SK-N-SH (cell line): ENCODE results near the gene CLMP. TPM values are rescaled to one million over a fixed set of nuclear protein-coding genes. Genes with fewer than 3 reads are reported as not detected.

Source experiments
- CTCF ChIA-PET: fragments of 300-600, 350-600 bp; formaldehyde crosslinking; extraction: SDS; loops from one replicate; lab custom pipeline; 2021; lab: Yijun Ruan, JAX
- POLR2A ChIA-PET: fragments of 350-600 bp; sonication (Branson Sonifier 250); formaldehyde crosslinking; extraction: SDS; loops from one replicate; lab custom pipeline; 2020; ENCODE audit warnings: antibody characterized with exemption, inconsistent platforms; lab: Yijun Ruan, JAX
- DNase-seq: peaks from one replicate; pipeline ENCODE4 v3.0.0; 2012
- H2AFZ ChIP-seq: fragments of 200-600 bp; sonication (generic); 2 replicates; pipeline ENCODE4 v1.8.1; 2016; ENCODE audit warnings: antibody characterized with exemption, mild to moderate bottlenecking, low read depth
- H3F3A ChIP-seq: fragments of 200-600 bp; sonication (generic); replicated peaks from 2 replicates; pipeline ENCODE3; 2016; ENCODE audit warnings: antibody characterized with exemption, mild to moderate bottlenecking; ENCODE audit not compliant: insufficient read depth
- H3K27ac ChIP-seq, 2 experiments: fragments of 200-500 bp in 1 of 2; fragments of 200-600 bp in 1 of 2; sonication (Bioruptor generic) in 1 of 2; sonication (generic), shearing (Covaris generic) in 1 of 2; 2 replicates each; pipeline versions ENCODE4 v1.5.1 to v1.6.1; 2014 to 2016; ENCODE audit warnings: low read depth in 2 of 2, inconsistent platforms in 1 of 2, low read length in 1 of 2, mild to moderate bottlenecking in 1 of 2, mixed read lengths in 1 of 2
- H3K27me3 ChIP-seq: fragments of 200-600 bp; sonication (generic), shearing (Covaris generic); 2 replicates; pipeline ENCODE4 v1.6.1; 2016; ENCODE audit warnings: mixed run types; ENCODE audit not compliant: insufficient read depth
- H3K36me3 ChIP-seq, 2 experiments: fragments of 200-500 bp in 1 of 2; fragments of 200-600 bp in 1 of 2; sonication (Bioruptor generic) in 1 of 2; sonication (generic) in 1 of 2; replicated peaks in 1 of 2; 2 replicates each; pipeline versions ENCODE3 to v1.5.1; 2014 to 2016; ENCODE audit warnings: low read length in 1 of 2, mild to moderate bottlenecking in 1 of 2; ENCODE audit not compliant: insufficient read depth in 2 of 2, control insufficient read depth in 1 of 2
- H3K4me1 ChIP-seq, 2 experiments: fragments of 200-500 bp in 1 of 2; fragments of 200-600 bp in 1 of 2; sonication (Bioruptor generic) in 1 of 2; sonication (generic), shearing (Covaris generic) in 1 of 2; 2 replicates each; pipeline versions ENCODE4 v1.5.1 to v1.6.1; 2014 to 2016; ENCODE audit warnings: low read depth in 1 of 2, low read length in 1 of 2, mixed run types in 1 of 2; ENCODE audit not compliant: insufficient read depth in 2 of 2, control insufficient read depth in 1 of 2
- H3K4me2 ChIP-seq: fragments of 200-600 bp; sonication (generic), shearing (Covaris generic); 2 replicates; pipeline ENCODE4 v1.6.1; 2017; ENCODE audit warnings: mixed run types
- H3K4me3 ChIP-seq, 2 experiments: fragments of 200-500 bp in 1 of 2; fragments of 200-600 bp in 1 of 2; sonication (Bioruptor generic) in 1 of 2; sonication (generic), shearing (Covaris generic) in 1 of 2; 2 replicates each; pipeline versions ENCODE4 v1.5.1 to v1.8.1; 2014 to 2016; ENCODE audit warnings: low read depth in 2 of 2, inconsistent platforms in 1 of 2, low read length in 1 of 2, mild to moderate bottlenecking in 1 of 2, mixed read lengths in 1 of 2, moderate library complexity in 1 of 2
- H3K79me2 ChIP-seq: fragments of 200-600 bp; sonication (generic); 2 replicates; pipeline ENCODE4 v1.8.1; 2017; ENCODE audit warnings: mild to moderate bottlenecking; ENCODE audit not compliant: insufficient read depth
- H3K9ac ChIP-seq: fragments of 200-600 bp; sonication (generic); 2 replicates; pipeline ENCODE4 v1.6.1; 2017; ENCODE audit warnings: mixed run types
- H3K9me2 ChIP-seq: fragments of 200-600 bp; sonication (generic); 2 replicates; pipeline ENCODE4 v1.6.1; 2017; ENCODE audit warnings: mixed run types
- H3K9me3 ChIP-seq: fragments of 200-600 bp; sonication (generic); 2 replicates; pipeline ENCODE4 v1.6.1; 2017; ENCODE audit warnings: mixed run types, mild to moderate bottlenecking, moderate library complexity
- H4K20me1 ChIP-seq: fragments of 200-600 bp; sonication (generic); 2 replicates; pipeline ENCODE4 v1.6.1; 2017; ENCODE audit warnings: mild to moderate bottlenecking, mixed run types; ENCODE audit not compliant: insufficient read depth
- ELF1 ChIP-seq: IDR thresholded peaks from 2 replicates; pipeline ENCODE4 v1.4.0; 2012
- EP300 ChIP-seq, 2 experiments: IDR thresholded peaks; 2 replicates each; pipeline versions ENCODE4 v1.4.0 to v1.6.1; 2012; ENCODE audit warnings: borderline replicate concordance in 1 of 2, low read depth in 1 of 2, low read length in 1 of 2
- EZH2phosphoT487 ChIP-seq: fragments of 200-600 bp; sonication (generic); IDR thresholded peaks from 2 replicates; pipeline ENCODE4 v1.6.1; 2017; ENCODE audit warnings: low read depth, mixed run types, mild to moderate bottlenecking, antibody characterized with exemption, moderate library complexity, borderline replicate concordance
- FOSL2 ChIP-seq: IDR thresholded peaks from 2 replicates; pipeline ENCODE4 v1.4.0; 2012; ENCODE audit warnings: low read depth, mild to moderate bottlenecking, moderate library complexity, borderline replicate concordance
- FOXJ3 ChIP-seq: sonication (generic); formaldehyde crosslinking; IDR thresholded peaks from 2 replicates; pipeline ENCODE4 v1.5.1; 2020; ENCODE audit warnings: mild to moderate bottlenecking, missing genetic modification reagents
- GABPA ChIP-seq: IDR thresholded peaks from 2 replicates; pipeline ENCODE4 v1.4.0; 2012; ENCODE audit warnings: low read depth, mild to moderate bottlenecking
- JUND ChIP-seq: IDR thresholded peaks from 2 replicates; pipeline ENCODE4 v1.4.0; 2012
- MEF2A ChIP-seq: IDR thresholded peaks from 2 replicates; pipeline ENCODE4 v1.4.0; 2012; ENCODE audit warnings: low read depth, borderline replicate concordance
- MXI1 ChIP-seq: IDR thresholded peaks from 2 replicates; pipeline ENCODE4 v1.6.1; 2012; ENCODE audit warnings: mild to moderate bottlenecking, low read depth, low read length, improper control_type of control experiment
- RCOR1 ChIP-seq: fragments of 150-350 bp; IDR thresholded peaks from 2 replicates; pipeline ENCODE4 v1.6.1; 2017; ENCODE audit warnings: antibody characterized with exemption, low read length
- TCF12 ChIP-seq: IDR thresholded peaks from 2 replicates; pipeline ENCODE4 v1.4.0; 2012
- TEAD4 ChIP-seq: IDR thresholded peaks from 2 replicates; pipeline ENCODE4 v1.4.0; 2012; ENCODE audit warnings: mild to moderate bottlenecking, borderline replicate concordance; ENCODE audit not compliant: insufficient read depth
- YY1 ChIP-seq: IDR thresholded peaks from 2 replicates; pipeline ENCODE4 v1.4.0; 2012; ENCODE audit warnings: low read depth, mild to moderate bottlenecking
- WGBS: methylation state at CpG from one replicate; pipeline ENCODE4 v1.1.6; 2017; ENCODE audit warnings: low lambda C conversion rate; 5-methylcytosine and 5-hydroxymethylcytosine counted together
- polyA plus RNA-seq, 3 experiments: library from polyadenylated mRNA; depleted of rRNA; stranded (reverse); fragments of >200 nt; gene quantifications; 2 replicates each; pipeline ENCODE4 v1.2.3, GENCODE V29; 2012
- TF ChIP-seq, protein P1 (sequence below): fragments of 150-350 bp; IDR thresholded peaks from 2 replicates; pipeline ENCODE4 v1.6.1; 2017; ENCODE audit warnings: antibody characterized with exemption, low read length, low read depth, borderline replicate concordance
- TF ChIP-seq, protein P2 (sequence below): IDR thresholded peaks from 2 replicates; pipeline ENCODE4; 2012
- TF ChIP-seq, protein P3 (sequence below): IDR thresholded peaks from 2 replicates; pipeline ENCODE4 v1.6.1; 2012; ENCODE audit warnings: mild to moderate bottlenecking, low read depth, low read length, moderate library complexity
- TF ChIP-seq, protein P4 (sequence below): fragments of 150-350 bp; IDR thresholded peaks from 2 replicates; pipeline ENCODE4 v1.6.1; 2016; ENCODE audit warnings: mild to moderate bottlenecking, low read depth, low read length

Gene CLMP
- polyA plus RNA-seq, 1 of the 3 experiments (the other 2 are of a cell fraction): 61.9 TPM

DNA sequence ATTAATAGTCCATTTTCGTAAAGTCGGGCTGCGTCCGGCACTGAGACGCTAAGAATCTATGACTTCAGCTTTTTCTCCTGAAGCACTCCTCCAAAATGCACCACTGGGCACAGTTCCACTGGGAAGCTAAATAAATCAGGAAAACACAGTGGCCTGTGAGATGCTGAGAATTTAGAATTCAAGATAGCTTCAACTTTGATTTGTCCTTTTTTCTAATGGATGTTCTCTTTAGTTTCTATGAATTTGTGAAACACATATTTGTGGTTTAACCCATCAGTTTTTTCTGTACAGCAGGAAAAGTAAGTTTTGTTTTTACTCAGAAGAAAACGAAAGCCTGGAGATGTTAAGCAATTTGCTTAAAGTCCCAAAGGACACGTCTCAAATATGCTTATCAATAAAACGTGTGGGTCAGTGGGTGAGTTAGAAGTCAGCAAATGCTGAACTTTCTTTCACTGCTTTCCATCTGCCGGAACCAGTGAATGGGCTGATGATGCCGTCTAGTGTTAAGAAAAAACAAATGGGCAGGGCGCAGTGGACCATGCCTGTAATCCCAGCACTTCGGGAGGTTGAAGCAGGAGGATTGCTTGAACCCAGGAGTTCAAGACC is 40.7 kb upstream of the CLMP start:
- POLR2A ChIA-PET: interaction anchor here (1.2 to 1.3 kb wide), 2 partner anchors 41 to 98 kb away, joined by 3 read pairs; partner anchors contain the start of gene CLMP
- H2AFZ ChIP-seq: peak overlapping the region; percentile 61; the same call in 1 of the 2 replicates
- H3K9ac ChIP-seq: no peak overlapping the region; the same call in 1 of the 2 replicates
- TF ChIP-seq, protein P1, sequence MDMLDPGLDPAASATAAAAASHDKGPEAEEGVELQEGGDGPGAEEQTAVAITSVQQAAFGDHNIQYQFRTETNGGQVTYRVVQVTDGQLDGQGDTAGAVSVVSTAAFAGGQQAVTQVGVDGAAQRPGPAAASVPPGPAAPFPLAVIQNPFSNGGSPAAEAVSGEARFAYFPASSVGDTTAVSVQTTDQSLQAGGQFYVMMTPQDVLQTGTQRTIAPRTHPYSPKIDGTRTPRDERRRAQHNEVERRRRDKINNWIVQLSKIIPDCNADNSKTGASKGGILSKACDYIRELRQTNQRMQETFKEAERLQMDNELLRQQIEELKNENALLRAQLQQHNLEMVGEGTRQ: no peak
- TF ChIP-seq EP300 (IDR thresholded peaks at IDR 0.05; ENCODE audit: borderline replicate concordance in 1 of 2, low read depth in 1 of 2, low read length in 1 of 2): peak in 1 of 2 experiments; percentile 22; a peak in 1 of 4 replicates
- TF ChIP-seq, protein P2, sequence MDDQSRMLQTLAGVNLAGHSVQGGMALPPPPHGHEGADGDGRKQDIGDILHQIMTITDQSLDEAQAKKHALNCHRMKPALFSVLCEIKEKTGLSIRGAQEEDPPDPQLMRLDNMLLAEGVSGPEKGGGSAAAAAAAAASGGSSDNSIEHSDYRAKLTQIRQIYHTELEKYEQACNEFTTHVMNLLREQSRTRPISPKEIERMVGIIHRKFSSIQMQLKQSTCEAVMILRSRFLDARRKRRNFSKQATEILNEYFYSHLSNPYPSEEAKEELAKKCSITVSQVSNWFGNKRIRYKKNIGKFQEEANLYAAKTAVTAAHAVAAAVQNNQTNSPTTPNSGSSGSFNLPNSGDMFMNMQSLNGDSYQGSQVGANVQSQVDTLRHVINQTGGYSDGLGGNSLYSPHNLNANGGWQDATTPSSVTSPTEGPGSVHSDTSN: peak; percentile 63
- peak; percentile 6; the same call in 1 of the 2 replicates for TF ChIP-seq JUND
- TF ChIP-seq TEAD4: 0 out of 2 replicates have a peak, but pooled peaks have one; percentile 19
- TF ChIP-seq, all 33 proteins: peak for 4
- Histone ChIP-seq H4K20me1 (no peaks in the 10 kb centered on the region), H3K79me2 (no peaks in the 10 kb centered on the region), H3K4me3 (peak overlapping the region in 1 of 2 experiments; percentile 17; a peak in 1 of 4 replicates), H3K36me3 (no peaks in the 10 kb centered on the region), H3K9me3 (no peaks in the 10 kb centered on the region), H3K9me2 (no peaks in the 10 kb centered on the region), H3K27me3 (no peaks in the 10 kb centered on the region), H3K27ac (peak overlapping the region; percentile 54 to 74; a peak in 3 of 4 replicates), H3F3A (peaks cover 52% of the 10 kb centered on the region), H3K4me2 (peak overlapping the region; percentile 35), H3K4me1 (peaks cover 2 to 19% of the 10 kb centered on the region in 2 experiments; a peak in 2 of 4 replicates)
- WGBS: 53% methylated on average over 12 of the region's 12 CpGs
- CTCF ChIA-PET: interaction anchor here (0.9 to 19.9 kb wide), 11 partner anchors 9 to 127 kb away, joined by 3 to 437 read pairs (median 4); no protein-coding TSS in a partner anchor
- DNase-seq: no peak

DNA sequence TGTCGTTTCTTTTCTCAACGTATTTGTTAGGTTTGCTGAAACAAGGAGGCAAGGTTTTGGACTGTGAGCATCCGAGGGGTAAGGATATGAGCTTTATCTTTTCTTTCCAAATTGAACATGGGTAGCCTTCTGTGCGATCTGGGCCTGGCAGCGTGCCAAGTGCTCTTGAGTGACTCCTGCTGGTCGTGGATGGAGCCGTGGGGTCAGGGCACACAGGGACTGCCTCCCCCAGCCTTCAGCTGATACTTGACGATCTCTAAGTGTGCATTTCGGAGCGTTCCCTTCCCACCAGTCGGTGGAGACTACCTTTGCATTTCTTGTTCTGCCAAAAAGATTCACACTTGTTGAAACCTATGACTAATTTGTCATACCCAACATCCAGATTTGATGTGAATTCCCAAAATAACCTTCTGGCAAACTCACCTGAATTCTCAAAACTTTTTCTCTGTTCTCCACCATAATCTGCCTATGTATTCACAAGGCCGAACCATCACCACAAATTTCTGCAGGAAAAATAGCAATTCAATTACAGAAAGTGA is 40.1 kb upstream of the CLMP start:
- no peak overlapping the region; the same call in 1 of the 2 replicates for H3K9ac ChIP-seq
- DNase-seq: peak; percentile 68
- ChIA-PET CTCF (interaction anchor here (0.6 to 19.9 kb wide), 13 partner anchors 9 to 127 kb away, joined by 3 to 437 read pairs (median 4); no protein-coding TSS in a partner anchor), POLR2A (interaction anchor here (1.2 to 1.3 kb wide), 2 partner anchors 40 to 97 kb away, joined by 3 read pairs; partner anchors contain the start of gene CLMP)
- H3K9me2 ChIP-seq: no peaks in the 10 kb centered on the region
- H3K4me2 ChIP-seq: peak overlapping the region; percentile 35
- H2AFZ ChIP-seq: peak overlapping the region; percentile 61; the same call in 1 of the 2 replicates
- H3K27me3 ChIP-seq: no peaks in the 10 kb centered on the region
- H3K4me3 ChIP-seq: peak overlapping the region in 1 of 2 experiments; percentile 17; a peak in 1 of 4 replicates
- peak overlapping the region; percentile 54 to 74; a peak in 3 of 4 replicates for H3K27ac ChIP-seq
- peaks cover 56% of the 10 kb centered on the region for H3F3A ChIP-seq
- no peaks in the 10 kb centered on the region for H3K79me2 ChIP-seq
- peaks cover 2 to 20% of the 10 kb centered on the region in 2 experiments; a peak in 2 of 4 replicates for H3K4me1 ChIP-seq
- H3K36me3 ChIP-seq: no peaks in the 10 kb centered on the region
- no peaks in the 10 kb centered on the region for H3K9me3 ChIP-seq
- no peaks in the 10 kb centered on the region for H4K20me1 ChIP-seq
- 73% methylated on average over 10 of the region's 12 CpGs for WGBS
- no peak for TF ChIP-seq FOXJ3 (CRISPR knock-in tag)
- TF ChIP-seq, protein P2: no peak
- no peak for TF ChIP-seq EZH2phosphoT487
- TF ChIP-seq FOSL2: no peak; the same call in 1 of the 2 replicates
- TF ChIP-seq GABPA: no peak
- TF ChIP-seq MXI1: no peak
- no peak for TF ChIP-seq YY1
- TF ChIP-seq, protein P3, sequence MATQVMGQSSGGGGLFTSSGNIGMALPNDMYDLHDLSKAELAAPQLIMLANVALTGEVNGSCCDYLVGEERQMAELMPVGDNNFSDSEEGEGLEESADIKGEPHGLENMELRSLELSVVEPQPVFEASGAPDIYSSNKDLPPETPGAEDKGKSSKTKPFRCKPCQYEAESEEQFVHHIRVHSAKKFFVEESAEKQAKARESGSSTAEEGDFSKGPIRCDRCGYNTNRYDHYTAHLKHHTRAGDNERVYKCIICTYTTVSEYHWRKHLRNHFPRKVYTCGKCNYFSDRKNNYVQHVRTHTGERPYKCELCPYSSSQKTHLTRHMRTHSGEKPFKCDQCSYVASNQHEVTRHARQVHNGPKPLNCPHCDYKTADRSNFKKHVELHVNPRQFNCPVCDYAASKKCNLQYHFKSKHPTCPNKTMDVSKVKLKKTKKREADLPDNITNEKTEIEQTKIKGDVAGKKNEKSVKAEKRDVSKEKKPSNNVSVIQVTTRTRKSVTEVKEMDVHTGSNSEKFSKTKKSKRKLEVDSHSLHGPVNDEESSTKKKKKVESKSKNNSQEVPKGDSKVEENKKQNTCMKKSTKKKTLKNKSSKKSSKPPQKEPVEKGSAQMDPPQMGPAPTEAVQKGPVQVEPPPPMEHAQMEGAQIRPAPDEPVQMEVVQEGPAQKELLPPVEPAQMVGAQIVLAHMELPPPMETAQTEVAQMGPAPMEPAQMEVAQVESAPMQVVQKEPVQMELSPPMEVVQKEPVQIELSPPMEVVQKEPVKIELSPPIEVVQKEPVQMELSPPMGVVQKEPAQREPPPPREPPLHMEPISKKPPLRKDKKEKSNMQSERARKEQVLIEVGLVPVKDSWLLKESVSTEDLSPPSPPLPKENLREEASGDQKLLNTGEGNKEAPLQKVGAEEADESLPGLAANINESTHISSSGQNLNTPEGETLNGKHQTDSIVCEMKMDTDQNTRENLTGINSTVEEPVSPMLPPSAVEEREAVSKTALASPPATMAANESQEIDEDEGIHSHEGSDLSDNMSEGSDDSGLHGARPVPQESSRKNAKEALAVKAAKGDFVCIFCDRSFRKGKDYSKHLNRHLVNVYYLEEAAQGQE: no peak
- no peak for TF ChIP-seq MEF2A
- TF ChIP-seq ELF1: no peak
- no peak for TF ChIP-seq TCF12
- TF ChIP-seq, protein P4, sequence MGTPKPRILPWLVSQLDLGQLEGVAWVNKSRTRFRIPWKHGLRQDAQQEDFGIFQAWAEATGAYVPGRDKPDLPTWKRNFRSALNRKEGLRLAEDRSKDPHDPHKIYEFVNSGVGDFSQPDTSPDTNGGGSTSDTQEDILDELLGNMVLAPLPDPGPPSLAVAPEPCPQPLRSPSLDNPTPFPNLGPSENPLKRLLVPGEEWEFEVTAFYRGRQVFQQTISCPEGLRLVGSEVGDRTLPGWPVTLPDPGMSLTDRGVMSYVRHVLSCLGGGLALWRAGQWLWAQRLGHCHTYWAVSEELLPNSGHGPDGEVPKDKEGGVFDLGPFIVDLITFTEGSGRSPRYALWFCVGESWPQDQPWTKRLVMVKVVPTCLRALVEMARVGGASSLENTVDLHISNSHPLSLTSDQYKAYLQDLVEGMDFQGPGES: no peak
- TF ChIP-seq RCOR1: no peak
- no peak for TF ChIP-seq TEAD4
